GM21515 (cell line): ENCODE measurements around the gene DOK6.

Experiments
- ATAC-seq: cut with Tn5 transposase; IDR thresholded peaks from one replicate; pipeline ENCODE4 v1.9.1; 2021; ENCODE audit not compliant: unreplicated experiment

Gene DOK6

DNA sequence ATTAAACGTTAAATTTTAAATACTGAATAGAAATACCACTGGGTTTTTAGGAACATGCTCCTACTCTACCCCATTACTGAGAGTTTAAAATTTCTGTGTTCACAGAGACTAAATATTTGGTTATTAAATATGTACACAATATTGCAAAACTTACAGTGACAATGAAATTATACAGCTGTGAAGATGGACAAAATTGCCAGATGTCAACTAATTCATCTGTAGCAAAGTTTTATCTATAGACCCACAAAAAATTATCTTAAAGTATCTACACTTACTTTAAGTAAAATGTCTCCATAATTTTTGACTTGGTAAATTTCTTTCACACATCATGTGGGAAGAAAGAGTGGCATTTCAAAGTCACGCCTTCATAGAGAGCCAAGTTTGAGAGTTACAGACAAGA lies 333.8 kb downstream of the DOK6 start:
- ATAC-seq, result no peak

- no peak for ATAC-seq
Measured at GRCh38 chr18:69736730-69737129, 336.0 kb downstream of the DOK6 start.

GRCh38 chr18:69737851-69738250 lies 337.2 kb downstream of the DOK6 start:
- no peak for ATAC-seq

DNA sequence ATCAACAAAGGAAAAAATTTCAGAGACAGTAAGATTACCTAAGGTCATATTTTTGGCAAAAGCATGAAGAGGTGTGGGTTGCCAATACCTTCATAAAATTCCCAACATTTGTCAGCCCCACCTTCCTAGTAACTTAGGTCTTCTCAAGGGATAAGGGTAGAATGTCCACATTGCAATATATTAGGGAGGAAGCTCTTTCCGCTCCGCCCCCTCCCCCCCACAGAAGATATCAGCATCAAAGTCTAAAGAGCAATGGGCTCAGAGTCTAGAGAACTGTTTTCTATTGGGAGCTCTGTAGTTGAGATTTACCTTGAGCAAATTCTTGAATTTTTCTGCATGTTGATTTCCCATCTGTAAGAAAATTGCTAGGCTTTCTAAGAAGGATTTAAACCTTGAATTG lies 346.7 kb downstream of the DOK6 start:
- ATAC-seq, result no peak

- no peak for ATAC-seq
Measured at GRCh38 chr18:69752737-69753380, 352.2 kb downstream of the DOK6 start.

DNA sequence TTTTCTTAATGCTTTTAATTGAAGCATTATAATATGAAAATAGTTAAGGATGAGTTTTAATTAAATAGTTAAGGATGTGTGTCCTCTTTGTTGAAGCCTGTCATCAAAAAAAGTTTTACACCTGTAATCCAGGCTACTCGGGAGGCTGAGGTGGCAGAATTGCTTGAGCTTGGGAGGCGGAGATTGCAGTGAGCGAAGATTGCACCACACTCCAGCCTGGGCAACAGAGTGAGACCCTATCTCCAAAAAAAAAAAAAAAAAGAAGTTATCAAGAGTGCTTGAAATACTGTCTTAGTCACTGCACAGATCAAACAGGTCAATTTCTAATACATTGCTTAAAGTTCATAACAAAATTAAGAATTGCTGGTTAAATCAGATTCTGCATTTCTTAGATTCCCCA lies 353.4 kb downstream of the DOK6 start:
- ATAC-seq, result no peak

GRCh38 chr18:69755041-69755440 lies 354.4 kb downstream of the DOK6 start:
- ATAC-seq, result no peak

DNA sequence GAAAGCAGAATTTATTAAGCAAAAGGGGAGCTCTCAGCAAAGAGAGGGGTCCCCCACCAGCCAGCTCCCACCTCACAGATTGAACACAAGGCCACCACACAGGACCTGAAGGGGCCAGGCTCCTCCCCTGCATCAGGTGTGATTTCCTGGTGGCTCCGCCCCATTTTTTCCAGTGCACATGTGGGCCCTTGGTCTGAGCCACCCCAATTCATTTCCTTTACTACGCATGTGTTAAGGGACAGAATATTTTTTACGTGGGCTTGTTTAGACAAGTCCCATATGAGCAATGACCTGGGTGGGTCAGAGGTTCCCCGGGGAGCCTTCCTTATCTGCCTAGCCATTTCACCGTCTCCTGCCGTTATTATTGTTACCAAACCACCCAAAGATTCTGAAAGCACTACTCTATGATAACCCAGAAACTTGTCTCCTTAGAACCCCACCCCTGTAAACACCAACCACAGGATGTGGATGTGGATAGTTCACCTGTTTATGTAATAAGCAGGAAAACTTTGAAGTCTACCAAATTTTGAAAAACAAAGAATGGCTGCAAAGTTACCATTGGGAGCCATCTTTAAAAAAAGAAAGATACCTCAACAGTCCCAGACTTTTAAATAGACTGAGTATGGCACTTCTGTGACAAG lies 355.3 kb downstream of the DOK6 start:
- ATAC-seq, result no peak

- ATAC-seq, result no peak
Measured at GRCh38 chr18:69757733-69758132, 357.0 kb downstream of the DOK6 start.

- no peak for ATAC-seq
Measured at GRCh38 chr18:69758458-69758857, 357.8 kb downstream of the DOK6 start.

GRCh38 chr18:69759046-69759445 lies 358.4 kb downstream of the DOK6 start:
- ATAC-seq, result no peak

DNA sequence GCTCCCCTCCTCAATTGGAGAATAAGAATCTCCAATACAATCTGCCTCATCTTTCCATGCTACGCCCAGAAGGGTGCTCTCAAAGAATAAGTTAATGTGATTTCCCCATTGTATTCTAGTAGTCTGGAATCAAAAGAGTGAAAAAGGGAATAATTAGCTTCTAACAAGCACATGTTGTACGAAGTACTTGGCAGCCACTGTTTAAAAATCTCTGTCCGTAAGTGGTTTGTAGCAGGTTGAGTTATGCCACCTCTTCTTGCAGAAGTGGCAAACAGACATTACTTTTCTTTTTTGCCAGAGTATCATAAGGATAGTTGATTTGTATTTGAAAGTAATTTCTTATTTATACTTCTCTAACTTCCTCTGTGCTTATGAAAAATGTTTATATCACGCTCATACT lies 362.3 kb downstream of the DOK6 start:
- no peak for ATAC-seq

GRCh38 chr18:69763821-69764220 lies 363.1 kb downstream of the DOK6 start:
- ATAC-seq, result no peak

DNA sequence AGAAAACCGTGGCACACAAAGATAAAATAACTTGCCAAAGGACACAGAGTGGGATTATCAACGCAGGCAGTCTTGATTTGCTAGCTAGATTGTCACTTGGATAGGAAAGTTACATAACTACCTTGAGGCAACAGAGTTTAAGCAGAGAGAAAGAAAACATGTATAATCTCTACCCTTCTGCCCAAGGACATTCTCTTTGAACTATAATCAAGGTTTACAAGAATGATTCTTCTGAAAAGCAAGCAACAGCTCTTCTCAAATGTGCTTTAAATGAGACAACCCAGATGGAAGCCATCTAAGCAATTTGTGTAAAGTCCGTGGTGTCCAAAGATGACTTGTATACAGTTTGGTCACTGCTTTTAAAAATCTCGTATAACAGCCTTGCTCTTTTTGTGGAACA lies 369.6 kb downstream of the DOK6 start:
- ATAC-seq, result no peak

DNA sequence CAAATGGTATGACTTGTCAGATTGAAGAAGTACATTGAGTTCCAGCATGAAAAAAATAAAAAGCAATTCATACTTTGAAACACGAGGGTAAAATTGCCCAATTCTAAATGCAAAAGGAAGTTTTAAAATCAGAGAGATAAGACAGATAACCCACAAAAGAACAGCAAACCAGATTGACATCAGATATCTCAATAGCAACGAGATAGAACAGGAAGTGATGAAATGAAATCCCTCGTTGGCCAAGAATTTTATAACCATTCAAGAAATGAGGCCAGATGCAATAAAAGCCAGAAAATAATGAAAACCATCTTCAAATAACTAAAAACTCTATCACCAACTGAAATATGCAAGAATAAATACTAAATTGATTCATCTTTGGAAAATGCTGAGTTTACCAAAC lies 374.1 kb downstream of the DOK6 start:
- no peak for ATAC-seq

DNA sequence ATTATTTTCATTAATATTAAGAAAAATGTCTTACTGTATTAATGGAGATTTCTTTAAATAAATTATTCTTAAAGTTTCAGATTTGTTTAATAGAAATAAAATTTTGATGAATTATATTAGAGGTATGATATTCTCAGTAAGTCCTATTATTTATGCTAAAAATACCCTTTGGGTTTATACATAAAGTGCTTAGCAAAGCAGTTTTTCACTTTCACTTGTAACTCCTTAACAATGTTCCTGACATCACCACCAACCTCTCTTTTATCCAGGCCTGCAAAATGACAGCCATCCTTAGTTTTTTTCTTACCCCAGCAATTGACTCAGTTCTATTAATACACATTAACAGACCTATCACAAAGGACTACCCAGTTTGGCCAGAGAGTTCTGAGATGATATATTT lies 376.6 kb downstream of the DOK6 start:
- ATAC-seq, result no peak

GRCh38 chr18:69778680-69779079 lies 378.0 kb downstream of the DOK6 start:
- no peak for ATAC-seq

GRCh38 chr18:69780851-69781250 lies 380.2 kb downstream of the DOK6 start:
- ATAC-seq, result no peak

- no peak for ATAC-seq
Measured at GRCh38 chr18:69784815-69785214, 384.1 kb downstream of the DOK6 start.

- no peak for ATAC-seq
Measured at GRCh38 chr18:69785466-69785865, 384.8 kb downstream of the DOK6 start.

GRCh38 chr18:69786427-69786826 lies 385.7 kb downstream of the DOK6 start:
- ATAC-seq, result no peak

DNA sequence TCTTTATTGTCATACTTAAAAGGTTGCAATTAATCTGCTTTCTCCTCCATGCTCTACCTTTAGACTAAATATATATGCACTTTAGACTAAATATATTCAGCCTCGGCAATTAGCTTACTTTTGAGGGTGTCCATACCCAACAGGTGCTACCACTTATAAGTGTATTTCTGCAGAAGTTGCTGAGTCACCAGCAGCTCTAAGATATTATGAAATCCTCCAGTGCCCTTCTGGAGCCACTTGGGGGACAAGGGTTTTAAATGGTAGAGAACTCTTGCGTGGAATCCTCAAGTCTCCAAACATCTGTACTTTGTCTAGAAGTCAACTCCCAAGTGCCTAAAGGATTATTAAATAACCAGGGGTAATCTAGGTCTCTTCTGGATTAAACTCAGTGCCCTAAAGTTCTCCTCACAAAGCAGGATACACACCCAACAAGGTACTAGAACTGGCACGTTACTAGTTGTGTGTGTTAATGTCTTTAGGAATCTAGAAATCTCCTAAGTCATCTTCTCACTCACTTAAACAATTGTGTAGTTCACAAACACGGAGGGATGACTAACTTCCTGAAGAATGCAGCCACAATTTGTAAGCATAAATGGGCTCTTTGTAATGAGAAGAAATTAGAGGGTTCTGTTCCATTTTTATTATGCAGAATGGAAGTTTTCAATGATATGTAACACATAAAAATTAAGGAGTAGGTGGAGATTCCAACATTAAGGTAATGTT lies 387.3 kb downstream of the DOK6 start:
- ATAC-seq, result no peak
